ENCODE measurements around the gene IL34. TPM values are rescaled to one million over a fixed set of nuclear protein-coding genes. Genes with fewer than 3 reads are reported as not detected.
A peak's percentile ranks its signal among the peaks of the same experiment; 100 is the strongest.

Gene IL34
- total and polyA plus RNA-seq, 2 of the 13 experiments (the other 11 are each of a cell fraction or from before 2014, with no cell fraction given): 1.2 to 1.3 TPM

- TF ChIP-seq MLXIP (CRISPR knock-in tag; IDR thresholded peaks at IDR 0.05; ENCODE audit: borderline replicate concordance) (no peak), GATAD1 (CRISPR knock-in tag; IDR thresholded peaks at IDR 0.05) (no peak), ZNF761 (CRISPR knock-in tag; conservative IDR thresholded peaks at IDR 0.05) (no peak), ZNF205 (CRISPR knock-in tag; IDR thresholded peaks at IDR 0.05) (no peak), JUNB (CRISPR knock-in tag; IDR thresholded peaks at IDR 0.05; ENCODE audit: borderline replicate concordance) (no peak), JUND (CRISPR knock-in tag; IDR thresholded peaks at IDR 0.05) (no peak), ZNF318 (CRISPR knock-in tag; IDR thresholded peaks at IDR 0.05) (no peak), ZNF20 (CRISPR knock-in tag; IDR thresholded peaks at IDR 0.05) (no peak), ZNF572 (CRISPR knock-in tag; IDR thresholded peaks at IDR 0.05) (no peak), MIER2 (CRISPR knock-in tag; IDR thresholded peaks at IDR 0.05) (no peak), ZNF777 (CRISPR knock-in tag; IDR thresholded peaks at IDR 0.05) (no peak), SP140L (CRISPR knock-in tag; IDR thresholded peaks at IDR 0.05; ENCODE audit: borderline replicate concordance) (no peak), SP2 (CRISPR knock-in tag; IDR thresholded peaks at IDR 0.05) (no peak), ZNF275 (CRISPR knock-in tag; IDR thresholded peaks at IDR 0.05; ENCODE audit: borderline replicate concordance) (no peak), GPN1 (CRISPR knock-in tag; IDR thresholded peaks at IDR 0.05; ENCODE audit: borderline replicate concordance) (no peak), ZNF724P (CRISPR knock-in tag; IDR thresholded peaks at IDR 0.05; ENCODE audit: borderline replicate concordance) (peak; percentile 80), SATB2 (CRISPR knock-in tag; IDR thresholded peaks at IDR 0.05) (no peak), HMG20B (CRISPR knock-in tag; conservative IDR thresholded peaks at IDR 0.05) (no peak)
These were observed 38.9 kb downstream of the IL34 start (continued) for GRCh38 chr16:70685061-70685937.
